Body of pancreas (tissue), 4 donors: ENCODE results near the gene ANTXR1.

ENCODE experiments used
- POLR2A ChIP-seq, 3 donors: fragments of 450-650 bp; IDR thresholded peaks; one replicate each; pipeline ENCODE4 v1.6.1; 2016; ENCODE audit warnings: antibody characterized with exemption in 3 of 3, mild to moderate bottlenecking in 2 of 3
- TF ChIP-seq, protein P1 (sequence below), 7 experiments: fragments of 450-650 bp in 4 of 7; fragments of 200-600 bp in 3 of 7; sonication (generic) in 3 of 7; IDR thresholded peaks; one replicate each; pipeline ENCODE4 v1.5.1; 2016 to 2019; ENCODE audit warnings: antibody characterized with exemption in 7 of 7

DNA sequence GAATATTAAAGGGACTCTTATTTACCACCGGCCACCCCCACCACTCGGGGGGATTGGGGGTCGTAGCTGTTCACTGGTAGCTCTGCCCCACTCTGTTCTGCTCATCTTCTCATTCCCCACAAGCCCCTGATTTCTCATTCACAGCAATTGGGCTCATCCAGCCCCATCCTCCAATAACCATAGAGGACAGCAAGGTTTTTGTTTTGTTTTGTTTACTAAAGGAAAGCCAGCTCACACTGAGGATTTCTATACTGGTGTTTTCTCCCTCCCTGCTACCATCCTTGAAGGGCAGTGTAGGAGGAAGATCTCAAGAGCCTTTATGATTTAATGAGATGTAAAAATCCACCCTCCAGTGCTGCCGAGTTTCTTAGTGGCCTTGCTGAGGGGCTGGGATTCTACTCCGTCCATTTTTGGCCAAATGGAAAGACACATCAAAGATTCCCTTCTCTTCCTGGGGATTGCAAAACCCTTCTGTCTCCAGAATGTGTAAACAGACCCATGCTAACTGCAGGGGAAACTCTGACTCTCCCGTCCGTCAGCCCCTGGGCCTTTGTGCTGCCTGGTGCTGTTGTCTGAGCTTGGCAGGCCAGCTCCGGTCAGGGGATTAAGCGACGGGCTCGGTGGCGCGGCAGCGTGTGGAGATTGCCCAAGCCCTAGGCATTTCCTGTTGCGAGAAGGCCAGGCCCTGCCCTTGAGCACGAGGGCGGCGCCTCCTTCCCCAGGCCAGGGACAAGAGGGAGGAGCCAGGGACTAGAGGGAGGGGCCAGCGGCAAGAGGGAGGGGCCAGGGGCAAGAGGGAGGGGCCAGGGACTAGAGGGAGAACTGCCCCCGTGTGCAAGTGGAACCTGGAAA lies 165.0 kb downstream of the ANTXR1 start:
- TF ChIP-seq, protein P1, sequence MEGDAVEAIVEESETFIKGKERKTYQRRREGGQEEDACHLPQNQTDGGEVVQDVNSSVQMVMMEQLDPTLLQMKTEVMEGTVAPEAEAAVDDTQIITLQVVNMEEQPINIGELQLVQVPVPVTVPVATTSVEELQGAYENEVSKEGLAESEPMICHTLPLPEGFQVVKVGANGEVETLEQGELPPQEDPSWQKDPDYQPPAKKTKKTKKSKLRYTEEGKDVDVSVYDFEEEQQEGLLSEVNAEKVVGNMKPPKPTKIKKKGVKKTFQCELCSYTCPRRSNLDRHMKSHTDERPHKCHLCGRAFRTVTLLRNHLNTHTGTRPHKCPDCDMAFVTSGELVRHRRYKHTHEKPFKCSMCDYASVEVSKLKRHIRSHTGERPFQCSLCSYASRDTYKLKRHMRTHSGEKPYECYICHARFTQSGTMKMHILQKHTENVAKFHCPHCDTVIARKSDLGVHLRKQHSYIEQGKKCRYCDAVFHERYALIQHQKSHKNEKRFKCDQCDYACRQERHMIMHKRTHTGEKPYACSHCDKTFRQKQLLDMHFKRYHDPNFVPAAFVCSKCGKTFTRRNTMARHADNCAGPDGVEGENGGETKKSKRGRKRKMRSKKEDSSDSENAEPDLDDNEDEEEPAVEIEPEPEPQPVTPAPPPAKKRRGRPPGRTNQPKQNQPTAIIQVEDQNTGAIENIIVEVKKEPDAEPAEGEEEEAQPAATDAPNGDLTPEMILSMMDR (IDR thresholded peaks at IDR 0.05) = no peak
- peak in 1 of 3 donors; percentile 39 for TF ChIP-seq POLR2A (IDR thresholded peaks at IDR 0.05)
